H1 (cell line): ENCODE results near the gene ZNF524. TPM values are rescaled to one million over a fixed set of nuclear protein-coding genes. Genes with fewer than 3 reads are reported as not detected.

ENCODE experiments used
- CTCF ChIA-PET: fragments of 300-600 bp; sonication (Branson Sonifier 250); formaldehyde crosslinking; loops from one replicate; lab custom pipeline; 2021; ENCODE audit not compliant: partially characterized antibody; lab: Charles Lee
- POLR2A ChIA-PET: fragments of 300-600 bp; sonication (Branson Sonifier 250); formaldehyde crosslinking; loops from one replicate; lab custom pipeline; 2021; ENCODE audit warnings: inconsistent platforms; ENCODE audit not compliant: partially characterized antibody; lab: Charles Lee
- DNase-seq, 2 experiments: peaks; one replicate each; pipeline versions ENCODE4 v3.0.0 to v3.0.0-alpha.2; 2010 to 2022; ENCODE audit warnings: low spot score in 2 of 2, low read depth in 1 of 2, mixed read lengths in 1 of 2
- FAIRE-seq: peaks from 2 replicates; lab custom pipeline; 2011; peaks lifted over from hg19 to GRCh38; lab: Jason Lieb, UNC
- H2AFZ ChIP-seq: 2 replicates; pipeline ENCODE4 v1.8.1; 2012; ENCODE audit warnings: low read length, inconsistent platforms
- H2AK5ac ChIP-seq: 2 replicates; pipeline ENCODE4 v1.6.1; 2013; ENCODE audit warnings: low read depth, low read length
- H2BK120ac ChIP-seq: replicated peaks from 2 replicates; pipeline ENCODE3; 2013; ENCODE audit warnings: low read depth, low read length, inconsistent platforms
- H2BK12ac ChIP-seq: 2 replicates; pipeline ENCODE4 v1.6.1; 2013; ENCODE audit warnings: low read depth, low read length
- H2BK15ac ChIP-seq: 2 replicates; pipeline ENCODE4 v1.6.1; 2013; ENCODE audit warnings: low read length
- H2BK20ac ChIP-seq: 2 replicates; pipeline ENCODE4 v1.6.1; 2013; ENCODE audit warnings: low read length
- H2BK5ac ChIP-seq: 2 replicates; pipeline ENCODE4 v1.6.1; 2013; ENCODE audit warnings: low read depth, low read length
- H3K14ac ChIP-seq: 2 replicates; pipeline ENCODE4 v1.6.1; 2013; ENCODE audit warnings: inconsistent platforms; ENCODE audit not compliant: insufficient read length
- H3K18ac ChIP-seq: 2 replicates; pipeline ENCODE4 v1.6.1; 2013; ENCODE audit warnings: low read length; ENCODE audit errors: extremely low read depth
- H3K23ac ChIP-seq: 2 replicates; pipeline ENCODE4 v1.6.1; 2013; ENCODE audit warnings: inconsistent platforms; ENCODE audit not compliant: insufficient read length
- H3K23me2 ChIP-seq: 2 replicates; pipeline ENCODE4 v1.6.1; 2013; ENCODE audit warnings: low read depth, low read length
- H3K27ac ChIP-seq: 2 replicates; pipeline ENCODE4 v1.6.1; 2011; ENCODE audit warnings: low read depth, low read length, inconsistent platforms
- H3K27me3 ChIP-seq, 4 experiments: replicated peaks in 1 of 4; 1 replicate in 1 of 4; 2 replicates in 3 of 4; pipeline versions ENCODE4 v1.6.1 to v1.8.1; 2011 to 2013; ENCODE audit warnings: low read length in 3 of 4, mild to moderate bottlenecking in 3 of 4, inconsistent platforms in 2 of 4, mixed read lengths in 2 of 4, moderate library complexity in 1 of 4; ENCODE audit not compliant: control insufficient read depth in 3 of 4, insufficient read depth in 3 of 4; ENCODE audit errors: extremely low read depth in 1 of 4
- H3K36me3 ChIP-seq, 4 experiments: 2 replicates each; pipeline versions ENCODE4 v1.6.1 to v1.8.1; 2011 to 2013; ENCODE audit warnings: mild to moderate bottlenecking in 4 of 4, low read length in 3 of 4, moderate library complexity in 2 of 4, control low read depth in 1 of 4, inconsistent platforms in 1 of 4; ENCODE audit not compliant: insufficient read depth in 4 of 4, control insufficient read depth in 2 of 4
- H3K4ac ChIP-seq: replicated peaks from 2 replicates; pipeline ENCODE3; 2013; ENCODE audit warnings: low read length, low read depth, mixed read lengths, inconsistent platforms; ENCODE audit not compliant: insufficient read length
- H3K4me1 ChIP-seq, 4 experiments: replicated peaks in 1 of 4; 1 replicate in 1 of 4; 2 replicates in 3 of 4; pipeline versions ENCODE4 v1.6.1 to v1.8.1; 2011 to 2013; ENCODE audit warnings: low read length in 3 of 4, inconsistent platforms in 2 of 4, mixed read lengths in 1 of 4; ENCODE audit not compliant: insufficient read depth in 4 of 4, control insufficient read depth in 3 of 4
- H3K4me2 ChIP-seq, 2 experiments: 2 replicates each; pipeline versions ENCODE4 v1.6.1 to v1.8.1; 2011 to 2013; ENCODE audit warnings: low read depth in 2 of 2, low read length in 2 of 2, control low read depth in 1 of 2, inconsistent platforms in 1 of 2, mild to moderate bottlenecking in 1 of 2; ENCODE audit not compliant: insufficient read depth in 1 of 2
- H3K4me3 ChIP-seq, 4 experiments: fragments of 200-600, 300-600 bp in 1 of 4; sonication (generic), shearing (Covaris generic), sonication (Bioruptor Twin) in 1 of 4; 2 replicates each; pipeline versions ENCODE4 v1.5.1 to v1.8.1; 2011 to 2016; ENCODE audit warnings: low read length in 4 of 4, low read depth in 3 of 4, control low read depth in 2 of 4, inconsistent platforms in 2 of 4, mild to moderate bottlenecking in 2 of 4, mixed read lengths in 1 of 4, moderate library complexity in 1 of 4; ENCODE audit not compliant: insufficient read depth in 2 of 4; ENCODE audit errors: extremely low read depth in 1 of 4
- H3K56ac ChIP-seq: replicated peaks from 2 replicates; pipeline ENCODE3; 2013; ENCODE audit warnings: low read depth, mild to moderate bottlenecking, mixed read lengths, low read length, inconsistent platforms; ENCODE audit not compliant: insufficient read length
- H3K79me1 ChIP-seq: 2 replicates; pipeline ENCODE4 v1.6.1; 2013; ENCODE audit warnings: low read depth, low read length, control low read depth
- H3K79me2 ChIP-seq, 2 experiments: 2 replicates each; pipeline versions ENCODE4 v1.6.1 to v1.8.1; 2012 to 2013; ENCODE audit warnings: low read length in 2 of 2, mild to moderate bottlenecking in 2 of 2, inconsistent platforms in 1 of 2; ENCODE audit not compliant: insufficient read depth in 2 of 2, control insufficient read depth in 1 of 2
- H3K9ac ChIP-seq, 4 experiments: replicated peaks in 1 of 4; 1 replicate in 1 of 4; 2 replicates in 3 of 4; pipeline versions ENCODE4 v1.6.1 to v1.8.1; 2011 to 2013; ENCODE audit warnings: low read depth in 3 of 4, low read length in 3 of 4, control low read depth in 2 of 4, mild to moderate bottlenecking in 2 of 4, moderate library complexity in 2 of 4, inconsistent platforms in 1 of 4; ENCODE audit errors: extremely low read depth in 1 of 4
- H3K9me3 ChIP-seq, 2 experiments: 2 replicates each; pipeline versions ENCODE4 v1.6.1 to v1.8.1; 2012 to 2013; ENCODE audit warnings: mild to moderate bottlenecking in 2 of 2, moderate library complexity in 2 of 2, control low read depth in 1 of 2, inconsistent platforms in 1 of 2, low read depth in 1 of 2, low read length in 1 of 2, mixed read lengths in 1 of 2; ENCODE audit not compliant: insufficient read depth in 2 of 2
- H4K20me1 ChIP-seq, 2 experiments: replicated peaks in 1 of 2; 2 replicates each; pipeline versions ENCODE3 to v1.8.1; 2011 to 2013; ENCODE audit warnings: inconsistent platforms in 2 of 2, low read length in 2 of 2, mild to moderate bottlenecking in 1 of 2; ENCODE audit not compliant: insufficient read depth in 2 of 2, control insufficient read depth in 1 of 2
- H4K5ac ChIP-seq: 2 replicates; pipeline ENCODE4 v1.6.1; 2013; ENCODE audit warnings: low read length, low read depth, mixed read lengths, inconsistent platforms; ENCODE audit not compliant: insufficient read length
- H4K8ac ChIP-seq: 2 replicates; pipeline ENCODE4 v1.8.0; 2013; ENCODE audit warnings: mild to moderate bottlenecking, moderate library complexity, low read length, inconsistent platforms; ENCODE audit not compliant: insufficient read depth; ENCODE audit errors: extremely low read depth
- H4K91ac ChIP-seq: replicated peaks from 2 replicates; pipeline ENCODE3; 2013; ENCODE audit warnings: low read length, mixed read lengths, inconsistent platforms; ENCODE audit not compliant: insufficient read length
- EGR1 ChIP-seq: IDR thresholded peaks from 2 replicates; pipeline ENCODE4 v1.6.1; 2011; ENCODE audit warnings: low read depth, low read length, borderline replicate concordance
- MAX ChIP-seq: IDR thresholded peaks from 2 replicates; pipeline ENCODE4 v1.6.1; 2012; ENCODE audit warnings: inconsistent platforms
- SIX5 ChIP-seq: IDR thresholded peaks from 2 replicates; pipeline ENCODE4 v1.6.1; 2011; ENCODE audit warnings: mild to moderate bottlenecking, low read depth, low read length
- WGBS, 2 experiments: shearing (Covaris generic) in 1 of 2; methylation state at CpG; one replicate each; pipeline versions ENCODE4 v1.1.6 to v1.1.7; 2013 to 2015; ENCODE audit warnings: low lambda C conversion rate in 2 of 2, mixed read lengths in 2 of 2, inconsistent platforms in 1 of 2, low coverage in 1 of 2, missing lambda C conversion rate in 1 of 2; ENCODE audit not compliant: insufficient replicate concordance in 2 of 2, insufficient coverage in 1 of 2, insufficient read length in 1 of 2; ENCODE audit errors: extremely low coverage in 1 of 2, missing lambda C conversion rate in 1 of 2; 5-methylcytosine and 5-hydroxymethylcytosine counted together
- polyA plus RNA-seq, 7 experiments: library from polyadenylated mRNA; depleted of rRNA in 3 of 7; stranded (reverse) in 5 of 7; unstranded in 2 of 7; fragments of >200 nt in 5 of 7; fragments of 200-250 nt in 2 of 7; gene quantifications; 1 replicate in 5 of 7; 2 replicates in 1 of 7; 4 replicates in 1 of 7; pipeline versions ENCODE4 v1.2.1 to v1.2.3, GENCODE V29; 2011 to 2013; ENCODE audit warnings: missing spikeins in 2 of 7, mixed read lengths in 2 of 7
- total RNA-seq: library from RNA; stranded (reverse); fragmentation: NEBNext Ultra II Directional; extraction: Animal tissue kit (Norgen Biotek cat#: 25700); gene quantifications from 2 replicates; pipeline ENCODE4 v1.2.1, GENCODE V29; 2021

Gene ZNF524
- total and polyA plus RNA-seq, 2 of the 8 experiments (the other 6 are each of a cell fraction or from before 2014, with no cell fraction given), result 4.4 to 4.7 TPM

- H3K9me3 ChIP-seq, result no peaks in the 10 kb centered on the region
- H2BK5ac ChIP-seq, result peak overlapping the region; percentile 66; the same call in 1 of the 2 replicates
- TF ChIP-seq EGR1 (peak; percentile 33; the same call in 1 of the 2 replicates), SIX5 (no peak), MAX (no peak)
- H3K18ac ChIP-seq, result no peak overlapping the region
- no peak for FAIRE-seq
- H3K4me3 ChIP-seq, result peak overlapping the region in 2 of 4 experiments; percentile 73 to 92; a peak in 4 of 8 replicates
- H4K91ac ChIP-seq, result no peak overlapping the region
- 0 out of 2 replicates have a peak overlapping the region, but pooled peaks have one; percentile 75 for H2AK5ac ChIP-seq
- H2BK12ac ChIP-seq, result no peak overlapping the region
- DNase-seq, result no peak
- no peak overlapping the region for H3K14ac ChIP-seq
- H3K79me1 ChIP-seq, result peaks cover 8% of the 10 kb centered on the region; the same call in 1 of the 2 replicates
- CTCF ChIA-PET, result interaction anchor here (0.5 kb wide), 1 partner anchor 236 kb away, joined by 3 read pairs; no protein-coding TSS in a partner anchor
- H4K8ac ChIP-seq, result no peak overlapping the region; the same call in 1 of the 2 replicates
- peaks cover 5 to 6% of the 10 kb centered on the region in 2 experiments; a peak in 3 of 4 replicates for H3K79me2 ChIP-seq
- H3K56ac ChIP-seq, result no peak overlapping the region
- no peak overlapping the region for H3K4ac ChIP-seq
- no peak overlapping the region for H4K5ac ChIP-seq
- POLR2A ChIA-PET, result interaction anchor here (0.7 to 2.5 kb wide), 2 partner anchors 26 to 29 kb away, joined by 3 to 7 read pairs; no protein-coding TSS in a partner anchor
- peak overlapping the region; percentile 74 to 99 for H3K4me2 ChIP-seq
- no peak overlapping the region for H2BK15ac ChIP-seq
- no peak overlapping the region for H3K27ac ChIP-seq
- H3K23ac ChIP-seq, result no peak overlapping the region
- H3K9ac ChIP-seq, result no peak overlapping the region; a peak in 1 of 7 replicates
- H4K20me1 ChIP-seq, result peaks cover 0 to 4% of the 10 kb centered on the region in 2 experiments
- no peak overlapping the region for H2AFZ ChIP-seq
- H3K27me3 ChIP-seq, result no peaks in the 10 kb centered on the region
- H3K23me2 ChIP-seq, result peaks cover 6% of the 10 kb centered on the region; the same call in 1 of the 2 replicates
- no peak overlapping the region for H2BK120ac ChIP-seq
- no peak overlapping the region for H2BK20ac ChIP-seq
- H3K4me1 ChIP-seq, result no peaks in the 10 kb centered on the region
- H3K36me3 ChIP-seq, result peaks cover 7 to 23% (median 9%) of the 10 kb centered on the region in 4 experiments; a peak in 7 of 8 replicates
- 99% methylated on average over 16 of the region's 90 CpGs; no CpG with 5 or more reads in 1 of the 2 experiments for WGBS, 2 experiments
Observed at GRCh38 chr19:55578761-55579747, 21.0 kb upstream of the ZNF524 start.
